NCI-H2081 treated with DMSO at 0.1 percent for 48 hours (cell line): ENCODE results near the gene ABL1.

Experiments used
- DNase-seq: peaks from one replicate; lab custom pipeline; 2025; lab: John Stamatoyannopoulos, UW

Gene ABL1

GRCh38 chr9:130849356-130849755 is 14.3 kb downstream of the ABL1 start:
- no peak for DNase-seq

- DNase-seq = no peak
These were observed 17.7 kb downstream of the ABL1 start for GRCh38 chr9:130852801-130853200.

GRCh38 chr9:130854092-130854491 is 19.0 kb downstream of the ABL1 start:
- DNase-seq = no peak

- DNase-seq = no peak
These were observed 19.8 kb downstream of the ABL1 start for GRCh38 chr9:130854835-130855234.

GRCh38 chr9:130856474-130856873 is 21.4 kb downstream of the ABL1 start:
- DNase-seq = no peak

GRCh38 chr9:130857864-130858738 is 23.0 kb downstream of the ABL1 start:
- DNase-seq = no peak

- no peak for DNase-seq
These were observed 24.0 kb downstream of the ABL1 start for GRCh38 chr9:130858739-130859705.

- DNase-seq = no peak
These were observed 25.6 kb downstream of the ABL1 start for GRCh38 chr9:130860458-130861316.

- no peak for DNase-seq
These were observed 26.5 kb downstream of the ABL1 start for GRCh38 chr9:130861372-130862180.

GRCh38 chr9:130862217-130862616 is 27.2 kb downstream of the ABL1 start:
- no peak for DNase-seq

GRCh38 chr9:130862747-130863146 is 27.7 kb downstream of the ABL1 start:
- no peak for DNase-seq

GRCh38 chr9:130864541-130864940 is 29.5 kb downstream of the ABL1 start:
- no peak for DNase-seq

GRCh38 chr9:130865921-130866320 is 30.9 kb downstream of the ABL1 start:
- DNase-seq = no peak

GRCh38 chr9:130866474-130866965 is 31.5 kb downstream of the ABL1 start:
- DNase-seq = peak; percentile 11

GRCh38 chr9:130867556-130867955 is 32.5 kb downstream of the ABL1 start:
- DNase-seq = no peak

GRCh38 chr9:130868230-130868629 is 33.2 kb downstream of the ABL1 start:
- DNase-seq = no peak

GRCh38 chr9:130869250-130869649 is 34.2 kb downstream of the ABL1 start:
- no peak for DNase-seq

GRCh38 chr9:130870491-130871381 is 35.7 kb downstream of the ABL1 start:
- DNase-seq = no peak

GRCh38 chr9:130871395-130872062 is 36.5 kb downstream of the ABL1 start:
- no peak for DNase-seq
